Activated T-helper 9 cell treated with anti-CD3 and anti-CD28 coated beads, Interleukin-2, amount 50 U/mL, for 16 hours (primary cell): ENCODE measurements around the gene MT2A.
"Not testable (repeated sequence)": the region's sequence is repeated elsewhere in the genome, so short reads cannot be mapped to it uniquely, and the experiment has no call there.

Source experiments
- DNase-seq: peaks from one replicate; pipeline ENCODE4 v3.0.0-alpha.2; 2020; ENCODE audit warnings: low read depth

MT2A gene

DNA sequence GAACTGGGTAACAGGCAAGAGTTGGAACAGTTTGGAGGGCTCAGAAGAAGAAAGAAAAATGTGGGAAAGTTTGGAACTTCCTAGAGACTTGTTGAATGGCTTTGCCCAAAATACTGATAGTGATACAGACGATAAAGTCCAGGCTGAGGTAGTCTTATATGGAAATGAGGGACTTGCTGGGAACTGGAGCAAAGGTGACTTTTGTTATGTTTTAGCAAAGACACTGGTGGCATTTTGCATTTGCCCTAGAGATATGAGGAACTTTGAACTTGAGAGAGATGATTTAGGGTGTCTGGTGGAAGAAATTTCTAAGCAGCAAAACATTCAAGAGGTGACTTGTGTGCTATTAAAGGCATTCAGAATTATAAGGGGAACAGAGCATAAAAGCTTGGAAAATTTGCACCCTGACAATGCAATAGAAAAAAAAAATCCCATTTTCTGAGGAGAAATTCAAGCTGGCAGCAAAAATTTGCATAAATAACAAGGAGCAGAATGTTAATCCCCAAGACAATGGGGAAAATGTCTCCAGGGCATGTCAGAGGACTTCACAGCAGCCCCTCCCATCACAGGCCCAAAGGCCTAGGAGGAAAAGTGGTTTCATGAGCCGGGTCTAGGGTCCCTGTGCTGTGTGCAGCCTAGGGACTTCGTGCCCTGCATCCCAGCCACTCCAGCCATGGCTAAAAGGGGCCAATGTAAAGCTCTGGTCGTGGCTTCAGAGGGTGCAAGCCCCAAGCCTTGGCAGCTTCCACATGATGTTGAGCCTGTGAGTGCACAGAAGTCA, 13.5 kb downstream of the MT2A start:
- not testable (repeated sequence) for DNase-seq

DNA sequence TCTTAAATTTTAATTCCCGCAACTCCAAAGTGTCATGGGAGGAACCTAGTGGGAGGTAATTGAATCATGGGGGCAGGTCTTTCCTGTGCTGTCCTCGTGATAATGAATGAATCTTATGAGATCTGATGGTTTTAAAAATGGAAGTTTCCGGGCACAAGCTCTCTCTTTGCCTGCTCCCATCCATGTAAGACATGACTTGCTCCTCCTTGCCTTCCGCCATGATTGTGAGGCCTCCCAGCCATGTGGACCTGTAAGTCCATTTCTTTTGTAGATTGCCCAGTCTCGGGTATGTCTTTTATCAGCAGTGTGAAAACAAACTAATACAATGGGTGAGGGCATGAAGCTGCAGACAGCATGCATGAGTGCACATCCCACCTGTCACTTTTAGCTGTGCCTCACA, 14.8 kb downstream of the MT2A start:
- not testable (repeated sequence) for DNase-seq

DNA sequence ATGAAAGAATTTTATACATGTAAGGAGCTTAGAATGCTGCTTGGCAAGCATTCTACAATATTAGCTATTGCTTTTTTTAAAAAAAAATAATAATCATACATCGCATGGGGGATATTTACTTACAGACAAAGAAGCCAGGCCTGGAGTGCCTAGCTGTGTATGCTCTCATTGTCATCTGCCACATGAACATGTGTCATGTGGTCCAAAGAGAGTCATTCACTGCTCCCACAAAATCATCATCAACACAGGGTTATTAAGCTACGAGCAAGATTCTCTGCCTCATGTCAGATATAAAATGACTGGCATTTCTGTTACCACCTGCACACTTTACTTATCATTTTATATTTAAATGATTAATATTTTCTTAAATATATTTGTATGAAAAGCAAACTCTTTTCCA, 15.3 kb downstream of the MT2A start:
- no peak for DNase-seq

DNA sequence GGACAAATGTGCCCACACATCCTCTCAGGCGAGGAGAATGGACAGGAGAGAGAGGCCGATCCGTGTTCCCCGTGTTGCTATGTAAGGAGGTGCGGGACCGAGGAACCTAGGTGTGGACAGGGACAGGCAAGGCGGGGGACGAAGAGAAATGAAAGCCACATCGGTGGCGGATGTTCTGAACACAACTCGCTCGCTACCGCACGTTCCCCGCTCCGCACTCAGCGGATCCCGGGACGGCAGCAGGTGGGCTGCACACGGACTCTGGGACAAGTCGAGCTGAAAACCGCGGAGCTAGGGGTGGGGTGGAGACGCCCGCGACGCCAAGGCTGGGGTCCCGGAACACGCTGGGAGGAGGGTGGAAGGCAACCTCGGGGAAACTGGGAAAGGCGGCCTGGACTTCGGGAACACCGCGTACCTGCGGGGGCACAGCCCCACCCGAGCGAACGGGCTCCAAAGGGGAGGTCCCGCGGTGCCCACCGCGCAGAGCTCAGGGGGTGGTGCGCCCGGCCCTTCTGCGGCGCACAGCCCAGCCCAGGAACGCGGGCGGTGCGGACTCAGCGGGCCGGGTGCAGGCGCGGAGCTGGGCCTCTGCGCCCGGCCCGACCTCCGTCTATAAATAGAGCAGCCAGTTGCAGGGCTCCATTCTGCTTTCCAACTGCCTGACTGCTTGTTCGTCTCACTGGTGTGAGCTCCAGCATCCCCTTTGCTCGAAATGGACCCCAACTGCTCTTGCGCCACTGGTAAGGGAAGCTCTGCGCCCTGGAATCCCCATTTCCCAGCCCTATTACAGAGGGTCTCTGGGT, 17.0 kb downstream of the MT2A start, which contains the start of gene MT1E:
TSS of gene MT1E (plus strand) at position 642 of the 803 bp plus-strand sequence. CDS start at position 713, 71 bp downstream.
- peak; percentile 41 for DNase-seq

DNA sequence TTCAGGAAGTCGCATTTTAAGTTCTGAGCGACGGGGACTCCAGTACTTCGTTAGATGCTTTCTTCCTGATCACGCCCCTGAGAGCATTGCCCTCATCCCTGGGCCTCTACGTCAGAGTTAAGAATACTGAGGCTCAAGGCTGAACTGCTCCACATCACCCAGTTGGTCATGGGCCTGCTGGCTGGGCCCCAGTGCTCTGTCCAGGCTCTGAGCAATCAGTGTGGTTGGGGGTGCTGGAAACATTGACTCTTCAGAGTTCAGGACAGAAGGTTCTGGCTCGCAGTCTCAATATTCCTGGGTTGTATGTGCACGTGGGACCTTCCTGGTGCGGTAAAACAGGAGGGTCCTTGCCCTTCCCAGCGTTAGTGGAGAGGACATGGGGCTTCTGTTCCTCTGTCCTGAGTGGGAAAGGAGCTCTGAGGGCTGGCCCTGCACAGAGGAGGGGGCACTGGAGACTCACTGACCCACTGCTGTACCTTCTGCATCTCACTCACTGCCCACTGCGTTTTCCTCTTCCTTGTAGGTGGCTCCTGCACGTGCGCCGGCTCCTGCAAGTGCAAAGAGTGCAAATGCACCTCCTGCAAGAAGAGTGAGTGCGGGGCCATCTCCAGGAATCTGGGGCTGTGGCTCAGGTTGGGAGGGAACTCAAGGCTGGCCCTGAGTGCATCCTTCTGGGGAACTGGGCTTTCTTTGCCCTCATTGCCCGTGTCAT, 17.7 kb downstream of the MT2A start:
- DNase-seq, result no peak

DNA sequence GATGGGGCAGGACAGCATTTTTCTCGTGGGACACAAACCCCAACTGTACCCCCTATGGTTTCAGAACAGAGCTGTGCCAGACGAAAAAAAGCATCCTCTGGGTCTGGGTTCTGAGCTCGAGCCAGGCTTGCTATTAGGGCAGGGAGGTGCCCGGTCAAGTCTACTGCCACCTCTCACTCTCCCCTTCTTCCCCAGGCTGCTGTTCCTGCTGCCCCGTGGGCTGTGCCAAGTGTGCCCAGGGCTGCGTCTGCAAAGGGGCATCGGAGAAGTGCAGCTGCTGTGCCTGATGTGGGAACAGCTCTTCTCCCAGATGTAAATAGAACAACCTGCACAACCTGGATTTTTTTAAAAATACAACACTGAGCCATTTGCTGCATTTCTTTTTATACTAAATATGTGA, 18.3 kb downstream of the MT2A start:
- no peak for DNase-seq

DNA sequence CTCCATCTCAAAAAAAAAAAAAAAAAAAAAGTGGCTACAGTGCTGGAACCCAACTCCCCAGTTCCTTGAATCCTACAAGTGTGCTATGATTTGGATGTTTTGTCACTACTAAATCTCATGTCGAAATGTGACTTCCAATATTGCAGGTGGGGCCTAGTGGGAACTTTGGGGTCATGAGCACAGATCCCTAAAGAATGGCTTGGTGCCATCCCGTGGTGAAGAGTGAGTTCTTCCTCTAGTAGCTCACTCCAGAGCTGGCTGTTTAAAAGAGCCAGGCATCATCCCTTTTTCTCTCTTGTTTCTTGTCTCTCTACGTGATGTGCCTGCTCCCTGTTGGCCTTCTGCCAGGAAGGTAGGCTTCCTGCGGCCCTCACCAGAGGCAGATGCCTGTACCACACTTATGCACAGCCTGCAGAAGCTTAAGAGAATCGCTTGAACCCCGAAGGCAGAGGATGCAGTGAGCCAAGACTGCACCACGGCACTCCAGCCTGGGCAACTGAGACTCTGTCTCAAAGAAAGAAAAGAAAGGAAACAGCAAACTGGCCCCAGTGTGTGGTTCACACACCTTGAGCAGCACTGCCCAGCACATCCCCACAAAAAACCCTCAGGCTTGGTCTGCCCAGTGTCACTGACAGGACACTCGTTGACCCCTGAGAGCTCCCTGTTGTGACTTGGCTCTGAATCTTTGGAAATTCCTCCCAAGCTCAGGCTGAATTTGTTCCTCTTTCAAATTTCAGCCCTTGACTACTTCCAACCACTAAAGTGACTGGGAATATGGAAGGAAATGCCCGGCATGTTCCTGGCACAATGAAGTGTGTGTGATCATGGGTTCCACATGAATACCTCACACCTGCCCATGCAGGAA, 20.3 kb downstream of the MT2A start:
- no peak for DNase-seq

DNA sequence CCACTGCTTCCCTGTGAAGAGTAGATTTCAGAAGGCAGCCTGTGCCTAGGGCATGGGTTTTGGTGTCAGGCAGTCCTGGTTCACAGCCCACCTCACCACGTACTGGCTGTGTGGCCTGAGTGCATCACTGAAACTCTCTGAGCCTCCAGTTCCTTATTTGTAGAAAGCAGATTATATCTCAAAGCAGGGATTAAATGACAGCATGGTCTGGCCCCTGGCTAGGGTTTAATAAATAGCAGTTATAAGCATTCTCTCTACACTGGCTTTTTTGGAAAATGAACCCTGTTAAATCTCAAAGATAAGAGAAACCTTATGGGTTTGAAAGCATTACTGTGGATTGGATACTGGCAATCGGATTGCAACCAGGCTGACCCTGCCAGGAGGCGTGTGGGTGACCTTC, 21.1 kb downstream of the MT2A start:
- no peak for DNase-seq

DNA sequence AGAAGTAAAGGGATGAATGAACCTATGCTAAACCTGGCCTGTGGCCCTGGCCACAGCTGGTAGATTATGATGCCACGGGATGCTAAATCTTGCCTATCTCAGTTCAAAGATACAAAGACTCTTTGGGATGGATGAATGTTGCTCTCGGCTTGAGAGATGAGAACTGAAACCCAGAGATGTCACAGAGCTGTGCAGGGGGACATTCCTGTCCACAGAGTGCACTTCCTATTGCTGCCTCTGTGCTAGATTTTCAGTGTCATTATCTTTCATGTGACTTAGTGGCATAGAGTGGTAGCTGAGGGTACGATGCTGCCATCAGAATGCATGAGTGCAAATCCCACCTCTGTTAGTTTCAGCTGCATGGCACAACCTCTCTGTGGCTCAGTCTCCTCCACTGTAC, 21.8 kb downstream of the MT2A start:
- DNase-seq, result no peak

DNA sequence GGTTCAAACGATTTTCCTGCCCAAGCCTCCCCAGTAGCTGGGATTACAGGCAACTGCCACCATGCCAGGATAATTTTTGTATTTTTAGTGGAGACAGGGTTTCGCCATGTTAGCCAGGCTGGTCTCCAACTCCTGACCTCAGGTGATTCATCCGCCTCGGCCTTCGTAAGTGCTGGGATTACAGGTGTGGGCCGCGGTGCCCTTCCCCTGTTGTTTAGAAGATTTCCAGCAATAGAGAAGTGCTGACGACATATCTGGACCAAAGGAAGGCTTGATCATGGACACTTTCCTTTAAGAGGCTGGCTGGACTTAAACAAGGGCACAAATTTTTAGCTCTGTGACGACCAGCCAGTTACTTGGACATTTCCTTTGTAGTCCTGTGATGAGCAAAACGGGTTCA, 22.8 kb downstream of the MT2A start:
- no peak for DNase-seq

DNA sequence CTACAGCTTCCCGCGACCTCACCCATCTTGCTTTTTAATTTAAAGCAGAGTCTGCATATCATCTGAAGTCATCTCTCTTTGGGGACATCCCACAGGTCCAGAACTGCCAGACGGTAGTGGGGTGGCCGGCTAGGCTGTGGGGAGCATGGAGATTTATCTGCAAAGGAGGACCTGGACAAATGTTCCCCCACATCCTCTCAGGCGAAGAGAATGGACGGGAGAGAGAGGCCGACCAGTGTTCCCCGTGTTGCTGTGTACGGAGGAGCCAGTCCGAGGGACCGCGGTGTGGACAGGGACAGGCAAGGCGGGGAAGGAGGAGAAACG, 23.4 kb downstream of the MT2A start:
- DNase-seq, result no peak

DNA sequence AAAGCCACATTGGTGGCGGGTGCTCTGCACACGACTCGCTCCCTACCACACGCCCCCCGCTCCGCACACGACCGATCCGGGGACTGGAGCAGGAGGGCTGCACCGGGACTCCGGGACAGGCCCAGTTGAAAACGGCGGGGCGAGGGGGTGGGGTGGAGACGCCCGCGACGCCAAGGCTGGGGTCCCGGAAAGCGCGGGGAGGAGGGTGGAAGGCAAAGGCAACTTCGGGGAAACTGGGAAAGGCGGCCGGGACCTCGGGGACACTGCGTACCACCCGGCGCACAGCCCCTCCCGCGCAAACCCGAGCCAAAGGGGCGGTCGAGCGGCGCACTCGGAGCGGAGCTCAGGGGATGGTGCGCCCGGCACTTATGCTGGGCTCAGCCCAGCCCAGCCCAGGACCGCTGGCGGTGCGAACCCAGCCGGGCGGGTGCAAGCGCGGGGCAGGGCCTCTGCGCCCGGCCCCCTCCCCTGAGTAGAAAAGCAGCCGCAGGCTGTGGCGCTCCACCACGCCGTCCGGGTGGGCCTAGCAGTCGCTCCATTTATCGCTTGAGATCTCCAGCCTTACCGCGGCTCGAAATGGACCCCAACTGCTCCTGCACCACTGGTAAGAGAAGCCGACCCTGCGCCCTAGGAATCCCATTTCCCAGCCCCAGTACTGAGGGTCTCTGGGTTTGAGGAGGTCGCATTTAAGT, 23.9 kb downstream of the MT2A start, which contains the start of gene MT1M:
TSS of gene MT1M (plus strand) at position 504 of the 692 bp plus-strand sequence. CDS start at position 577, 73 bp downstream.
- no peak for DNase-seq

DNA sequence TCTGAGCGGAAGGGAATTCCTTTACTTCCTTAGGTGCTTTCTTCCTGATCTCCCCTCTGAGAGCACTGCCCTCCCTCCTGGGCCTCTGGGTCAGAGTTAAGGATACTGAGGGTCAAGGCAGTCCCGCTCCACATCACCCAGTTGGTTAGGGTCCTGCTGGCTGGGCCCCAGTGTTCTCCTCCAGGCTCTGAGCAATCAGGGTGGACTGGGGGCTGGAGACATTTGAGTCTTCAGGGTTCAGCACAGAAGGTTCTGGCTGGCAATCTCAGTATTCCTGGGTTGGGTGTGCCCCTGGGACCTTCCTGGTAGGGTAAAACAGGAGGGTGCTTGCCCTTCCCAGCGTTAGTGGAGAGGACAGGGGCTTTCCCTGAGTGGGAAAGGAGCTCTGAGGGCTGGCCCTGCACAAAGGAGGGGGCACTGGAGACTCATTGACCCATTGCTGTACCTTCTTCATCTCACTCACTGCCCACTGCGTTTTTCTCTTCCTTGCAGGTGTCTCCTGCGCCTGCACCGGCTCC, 24.5 kb downstream of the MT2A start:
- no peak for DNase-seq

DNA sequence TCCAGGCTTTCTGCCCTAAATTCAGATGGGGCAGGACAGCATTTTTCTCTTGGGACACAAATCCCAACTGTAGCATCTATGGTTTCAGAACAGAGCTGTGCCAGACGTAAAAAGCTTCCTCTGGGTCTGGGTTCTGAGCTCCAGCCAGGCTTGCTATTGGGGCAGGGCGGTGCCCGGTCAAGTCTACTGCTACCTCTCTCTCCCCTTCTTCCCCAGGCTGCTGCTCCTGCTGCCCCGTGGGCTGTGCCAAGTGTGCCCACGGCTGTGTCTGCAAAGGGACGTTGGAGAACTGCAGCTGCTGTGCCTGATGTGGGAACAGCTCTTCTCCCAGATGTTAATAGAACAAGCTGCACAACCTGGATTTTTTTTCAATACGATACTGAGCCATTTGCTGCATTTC, 25.2 kb downstream of the MT2A start:
- DNase-seq, result no peak

DNA sequence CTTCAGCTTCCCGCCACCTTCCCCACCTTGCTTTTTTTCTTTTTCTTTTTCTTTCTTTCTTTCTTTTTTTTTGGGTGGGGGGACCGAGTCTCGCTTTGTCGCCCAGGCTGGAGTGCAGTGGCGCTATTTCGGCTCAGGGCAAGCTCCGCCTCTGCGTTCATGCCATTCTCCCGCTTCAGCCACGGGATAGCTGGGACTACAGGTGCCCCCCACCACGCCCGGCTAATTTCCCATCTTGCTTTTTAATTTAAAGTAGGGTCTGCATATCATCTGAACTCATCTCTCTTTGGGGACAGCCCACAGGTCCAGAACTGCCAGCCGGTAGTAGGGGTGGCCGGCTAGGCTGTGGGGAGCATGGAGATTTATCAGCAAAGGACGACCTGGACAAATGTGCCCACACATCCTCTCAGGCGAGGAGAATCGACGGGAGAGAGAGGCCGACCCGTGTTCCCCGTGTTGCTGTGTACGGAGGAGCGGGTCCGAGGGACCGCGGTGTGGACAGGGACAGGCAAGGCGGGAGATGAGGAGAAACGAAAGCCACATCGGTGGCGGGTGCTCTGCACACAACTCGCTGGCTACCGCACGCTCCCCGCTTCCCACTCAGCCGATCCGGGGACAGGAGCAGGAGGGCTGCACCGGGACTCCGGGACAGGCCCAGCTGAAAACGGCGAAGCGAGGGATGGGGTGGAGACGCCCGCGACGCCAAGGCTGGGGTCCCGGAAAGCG, 26.5 kb downstream of the MT2A start:
- no peak for DNase-seq

DNA sequence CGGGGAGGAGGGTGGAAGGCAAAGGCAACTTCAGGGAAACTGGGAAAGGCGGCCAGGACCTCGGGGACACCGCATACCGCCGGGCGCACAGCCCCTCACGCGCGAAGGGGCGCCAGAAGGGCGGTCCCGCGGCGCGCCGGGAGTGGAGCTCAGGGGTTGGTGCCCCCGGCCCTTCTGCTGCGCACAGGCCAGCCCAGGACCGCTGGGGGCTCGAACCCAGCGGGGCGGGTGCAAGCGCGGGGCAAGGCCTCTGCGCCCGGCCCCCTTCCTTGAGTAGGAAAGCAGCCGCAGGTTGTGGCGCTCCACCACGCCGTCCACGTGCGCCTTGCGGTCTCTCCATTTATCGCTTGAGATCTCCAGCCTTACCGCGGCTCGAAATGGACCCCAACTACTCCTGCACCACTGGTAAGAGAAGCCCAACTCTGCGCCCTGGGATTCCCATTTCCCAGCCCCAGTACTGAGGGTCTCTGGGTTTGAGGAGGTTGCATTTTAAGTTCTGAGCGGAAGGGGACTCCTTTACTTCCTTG, 27.1 kb downstream of the MT2A start:
- no peak for DNase-seq

DNA sequence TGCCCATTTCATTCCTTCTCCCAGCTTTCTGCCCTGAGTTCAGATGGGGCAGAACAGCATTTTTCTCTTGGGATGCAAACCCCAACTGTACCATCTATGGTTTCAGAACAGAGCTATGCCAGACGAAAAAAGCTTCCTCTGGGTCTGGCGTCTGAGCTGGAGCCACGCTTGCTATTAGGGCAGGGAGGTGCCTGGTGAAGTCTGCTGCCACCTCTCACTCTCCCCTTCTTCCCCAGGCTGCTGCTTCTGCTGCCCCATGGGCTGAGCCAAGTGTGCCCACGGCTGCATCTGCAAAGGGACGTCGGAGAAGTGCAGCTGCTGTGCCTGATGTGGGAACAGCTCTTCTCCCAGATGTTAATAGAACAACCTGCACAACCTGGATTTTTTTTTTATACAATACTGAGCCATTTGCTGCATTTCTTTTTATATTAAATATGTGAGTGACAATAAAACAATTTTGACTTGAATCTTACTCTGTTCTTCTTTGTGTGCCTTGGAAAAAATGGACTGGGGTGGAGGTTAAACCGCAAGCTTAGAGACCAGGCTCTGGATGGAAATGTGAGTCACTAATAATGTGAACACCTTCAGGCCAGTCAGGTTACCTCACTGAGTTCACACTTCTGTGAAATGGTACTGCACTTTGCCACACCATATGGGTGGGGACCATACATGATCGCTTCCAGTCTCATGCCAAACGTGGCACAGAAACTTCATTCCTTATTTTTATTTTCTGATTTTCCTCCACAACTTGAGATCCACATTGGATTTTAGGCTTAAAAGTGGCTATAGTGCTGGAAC, 28.4 kb downstream of the MT2A start:
- DNase-seq, result no peak

DNA sequence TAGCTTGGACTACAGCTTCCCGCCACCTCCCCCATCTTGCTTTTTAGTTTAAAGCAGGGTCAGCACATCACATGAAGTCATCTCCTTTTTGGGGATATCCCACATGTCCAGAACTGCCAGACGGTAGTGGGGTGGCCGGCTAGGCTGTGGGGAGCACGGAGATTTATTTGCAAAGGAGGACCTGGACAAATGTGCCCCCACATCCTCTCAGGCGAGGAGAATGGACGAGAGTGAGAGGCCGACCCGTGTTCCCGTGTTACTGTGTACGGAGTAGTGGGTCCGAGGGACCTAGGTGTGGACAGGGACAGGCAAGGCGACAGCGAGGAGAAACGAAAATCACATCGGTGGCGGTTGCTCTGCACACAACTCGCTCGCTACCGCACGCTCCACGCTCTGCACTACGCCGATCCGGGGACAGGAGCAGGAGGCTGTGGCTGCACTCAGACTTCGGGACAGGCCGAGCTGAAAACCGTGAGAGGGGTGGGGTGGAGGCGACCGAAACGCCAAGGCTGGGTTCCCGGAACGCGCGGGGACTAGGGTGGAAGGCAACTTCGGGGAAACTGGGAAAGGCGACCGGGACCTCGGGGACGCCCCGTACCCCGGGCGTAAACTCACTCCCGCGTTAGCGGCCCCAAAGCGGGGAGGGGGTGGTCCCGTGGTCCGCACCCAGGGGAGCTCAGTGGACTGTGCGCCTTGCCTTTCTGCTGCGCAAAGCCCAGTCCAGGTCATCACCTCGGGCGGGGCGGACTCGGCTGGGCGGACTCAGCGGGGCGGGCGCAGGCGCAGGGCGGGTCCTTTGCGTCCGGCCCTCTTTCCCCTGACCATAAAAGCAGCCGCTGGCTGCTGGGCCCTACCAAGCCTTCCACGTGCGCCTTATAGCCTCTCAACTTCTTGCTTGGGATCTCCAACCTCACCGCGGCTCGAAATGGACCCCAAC, 29.7 kb downstream of the MT2A start, which contains the start of gene MT1A:
TSS of gene MT1A (plus strand) at position 853 of the 937 bp plus-strand sequence. CDS start at position 926, 73 bp downstream.
- DNase-seq, result no peak
